HuH-7 (cell line): ENCODE data around the gene CTNNA2.

Experiments
- DNase-seq: peaks from one replicate; pipeline ENCODE4 v3.0.0; 2011; ENCODE audit warnings: low spot score

CTNNA2 gene

DNA sequence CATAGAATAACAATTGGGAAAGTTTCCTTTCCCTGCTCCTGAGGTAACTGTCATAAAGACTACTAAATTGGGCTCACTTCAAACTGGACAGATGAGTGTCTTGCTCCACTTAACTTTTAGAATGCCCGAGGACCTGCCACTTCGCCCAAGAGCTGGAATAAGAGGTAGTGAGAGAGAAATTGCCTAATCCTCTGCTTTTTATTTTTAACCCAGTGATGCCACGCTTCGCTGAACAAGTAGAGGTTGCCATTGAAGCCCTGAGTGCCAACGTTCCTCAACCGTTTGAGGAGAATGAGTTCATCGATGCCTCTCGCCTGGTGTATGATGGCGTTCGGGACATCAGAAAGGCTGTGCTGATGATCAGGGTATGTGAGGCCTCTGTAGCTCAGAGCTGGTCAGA lies 1061.1 kb downstream of the CTNNA2 start:
- DNase-seq: no peak

DNA sequence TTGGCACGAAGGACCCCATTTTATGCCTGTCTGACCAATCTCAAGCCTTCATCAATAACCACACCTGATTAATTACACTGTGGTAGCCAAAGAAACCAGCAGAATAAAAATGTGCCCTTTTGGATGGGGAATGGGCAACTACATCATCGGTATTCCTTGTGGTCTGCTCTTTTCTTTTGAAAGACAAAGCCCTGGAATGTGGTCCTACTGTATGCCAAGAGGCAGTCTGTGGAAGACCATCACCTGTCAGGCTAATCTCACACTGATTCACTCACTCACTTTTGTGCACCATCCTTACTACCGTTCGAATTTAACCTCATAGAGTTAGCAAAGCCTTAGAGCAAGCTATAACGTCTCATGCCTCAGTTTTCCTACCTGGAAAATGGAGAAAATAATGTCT lies 1066.9 kb downstream of the CTNNA2 start:
- DNase-seq: no peak

DNA sequence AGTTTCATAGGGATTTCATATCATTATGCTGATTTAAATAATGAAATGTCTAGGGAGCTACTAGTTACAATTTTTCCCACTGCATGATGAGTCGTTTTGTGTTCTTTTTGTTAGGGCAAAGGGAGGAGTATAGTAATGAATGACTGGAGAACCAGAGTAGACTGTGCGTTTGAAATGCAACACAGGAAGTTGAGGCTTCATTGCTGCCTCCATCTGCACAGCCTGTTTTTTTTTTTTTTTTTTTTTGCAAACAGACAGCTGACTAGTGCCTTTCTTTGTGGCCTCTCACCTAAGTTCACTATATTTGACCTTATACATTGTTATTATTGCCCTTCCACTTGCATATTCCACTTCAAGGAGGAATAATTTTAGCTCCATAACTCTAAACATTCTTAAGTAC lies 1078.4 kb downstream of the CTNNA2 start:
- no peak for DNase-seq

DNA sequence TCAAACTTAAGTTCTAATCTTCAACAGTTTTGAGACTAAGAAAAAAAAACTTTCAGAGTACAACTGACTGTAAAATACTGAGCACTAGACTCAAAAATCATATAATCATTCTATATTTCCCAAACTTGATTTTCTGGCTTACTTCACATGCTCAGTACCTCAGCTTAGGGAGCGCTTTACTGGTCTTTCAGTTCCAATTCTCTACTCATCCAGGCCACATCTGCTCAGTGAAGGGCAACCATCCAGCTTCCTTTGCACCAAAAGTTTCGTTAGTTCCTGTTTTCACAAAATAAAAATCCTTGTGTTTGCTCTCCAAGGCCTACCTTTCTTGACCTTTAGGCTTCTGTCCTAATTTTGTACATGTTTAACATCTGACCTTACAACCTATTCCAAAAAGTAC lies 1079.3 kb downstream of the CTNNA2 start:
- no peak for DNase-seq

DNA sequence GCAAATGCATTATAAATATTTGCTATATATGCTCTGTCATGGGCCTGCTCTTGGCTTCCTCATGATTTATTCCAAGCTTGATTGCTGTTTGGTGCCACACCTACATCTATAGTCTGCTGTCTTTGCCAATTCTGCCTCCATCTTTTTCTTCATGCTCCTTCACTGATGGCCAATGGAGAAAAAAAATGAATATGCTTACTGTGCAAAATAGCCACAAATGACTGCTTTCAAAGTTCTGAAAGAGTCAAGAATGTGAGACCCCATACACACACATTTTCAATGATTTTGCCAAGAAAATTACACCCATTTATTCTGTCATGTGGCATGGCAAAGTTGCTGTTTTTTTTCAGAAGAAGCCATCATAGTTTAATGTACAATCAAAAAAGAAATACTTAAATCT lies 1097.3 kb downstream of the CTNNA2 start:
- no peak for DNase-seq

DNA sequence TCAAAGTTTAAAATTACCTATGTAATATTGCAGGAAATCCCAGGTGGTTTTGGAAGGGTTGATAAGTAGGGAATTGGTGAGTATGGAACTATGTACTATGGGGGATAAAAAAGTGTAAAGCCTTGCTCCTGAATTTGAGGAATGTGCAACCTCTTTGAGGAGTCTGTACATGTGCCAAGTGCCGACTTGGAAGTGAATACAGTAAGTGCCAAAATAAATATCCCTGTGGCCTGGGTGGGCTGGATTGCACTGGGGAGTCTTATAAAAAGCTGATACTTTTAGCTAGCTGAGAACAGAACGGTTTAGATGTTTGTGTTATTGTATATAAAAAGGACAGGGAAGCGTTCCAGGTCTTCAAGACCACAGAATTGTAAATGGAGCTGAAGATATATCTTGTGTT lies 1108.8 kb downstream of the CTNNA2 start:
- no peak for DNase-seq

DNA sequence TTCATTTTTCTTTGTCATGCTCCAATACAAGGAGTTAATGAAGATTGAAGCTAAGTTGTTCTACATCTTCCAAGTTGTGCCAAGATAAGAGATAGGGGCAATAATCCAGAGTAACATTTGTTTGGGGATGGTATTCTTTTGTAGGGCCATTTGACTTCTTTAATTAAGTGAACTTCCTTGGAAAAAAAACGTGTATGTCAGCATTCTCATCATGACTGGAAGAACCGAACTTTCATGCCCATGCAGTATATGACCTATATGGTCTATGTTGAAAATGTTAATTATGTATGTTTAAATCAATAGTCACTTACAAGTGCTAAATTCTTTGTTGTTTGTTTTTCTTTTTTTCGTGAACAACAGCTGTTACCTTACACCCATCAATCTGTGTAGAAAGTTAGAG lies 1111.2 kb downstream of the CTNNA2 start:
- no peak for DNase-seq

DNA sequence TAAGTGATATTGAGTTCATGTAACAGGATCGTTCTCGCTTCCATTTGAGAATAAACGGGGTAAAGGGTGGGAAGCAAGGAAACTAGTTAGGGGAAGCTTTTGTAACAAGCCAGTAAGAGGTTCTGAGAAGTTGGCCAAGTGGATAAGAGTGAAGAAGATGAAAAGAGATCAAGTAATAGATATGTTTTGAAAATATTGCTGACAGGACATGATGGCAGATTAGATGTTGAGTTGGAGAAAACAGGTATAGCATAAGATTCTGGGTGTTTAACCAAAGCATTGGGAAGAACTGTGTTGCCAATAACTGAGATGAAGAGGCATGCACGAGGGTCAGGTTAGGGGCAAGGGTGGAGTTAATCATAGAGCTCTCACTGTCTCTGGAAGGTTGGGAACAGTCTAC lies 1121.7 kb downstream of the CTNNA2 start:
- DNase-seq: no peak

DNA sequence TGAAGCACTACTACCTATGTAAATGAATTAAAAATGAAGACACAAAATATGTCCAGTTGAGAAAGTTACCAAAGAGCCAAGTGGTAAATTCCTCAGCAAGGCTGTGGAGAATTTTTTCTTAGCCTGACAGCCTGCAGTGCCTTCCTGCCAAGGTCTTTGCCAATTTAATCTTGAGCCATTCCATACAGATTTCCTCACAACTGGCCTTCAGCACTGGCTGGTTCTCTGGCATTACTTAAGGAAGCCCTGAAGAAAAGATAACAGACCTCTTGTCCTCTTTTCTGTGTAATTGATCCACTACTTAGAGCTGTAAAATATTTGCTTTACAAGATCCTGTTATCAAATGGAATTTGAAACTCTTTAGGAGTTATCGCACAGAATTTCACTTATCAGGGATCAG lies 1125.9 kb downstream of the CTNNA2 start:
- DNase-seq: no peak

DNA sequence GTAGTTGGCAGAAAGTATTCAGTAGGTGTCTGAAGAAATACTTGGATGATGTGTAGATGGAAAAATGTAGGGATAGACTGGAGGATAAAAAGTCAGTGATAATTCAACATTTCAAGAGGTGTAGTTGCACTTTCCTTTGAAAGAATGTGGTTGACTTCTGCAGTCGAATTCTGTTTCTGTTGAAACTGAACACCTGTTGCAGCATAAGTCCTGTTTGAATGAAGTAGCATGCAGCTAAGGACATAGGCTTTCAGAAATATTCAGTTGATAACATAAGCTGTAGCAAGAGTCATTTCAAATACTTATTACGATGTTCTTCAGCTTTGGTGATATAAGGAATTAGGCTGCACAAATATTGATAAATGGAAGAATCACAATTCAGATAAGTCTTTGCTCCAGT lies 1129.6 kb downstream of the CTNNA2 start:
- DNase-seq: no peak

DNA sequence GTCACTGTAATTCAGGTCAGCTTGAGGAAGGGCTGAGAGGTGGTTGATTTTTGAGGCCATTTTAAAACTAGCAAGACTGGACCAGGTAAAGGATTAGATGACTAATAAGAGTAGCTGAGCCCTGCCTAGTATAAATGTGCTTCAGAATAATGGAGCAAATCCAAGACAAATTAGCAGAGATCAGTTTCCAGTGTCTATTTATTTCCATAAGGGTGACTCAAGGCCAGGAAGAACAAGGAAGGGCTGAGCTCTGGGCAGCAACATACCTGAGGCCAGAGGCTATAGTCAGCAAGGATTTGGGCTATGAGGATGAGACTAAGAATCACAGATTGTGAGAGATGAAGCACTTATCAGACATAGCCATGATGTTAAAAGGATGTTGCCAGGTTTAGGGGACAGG lies 1130.7 kb downstream of the CTNNA2 start:
- no peak for DNase-seq

DNA sequence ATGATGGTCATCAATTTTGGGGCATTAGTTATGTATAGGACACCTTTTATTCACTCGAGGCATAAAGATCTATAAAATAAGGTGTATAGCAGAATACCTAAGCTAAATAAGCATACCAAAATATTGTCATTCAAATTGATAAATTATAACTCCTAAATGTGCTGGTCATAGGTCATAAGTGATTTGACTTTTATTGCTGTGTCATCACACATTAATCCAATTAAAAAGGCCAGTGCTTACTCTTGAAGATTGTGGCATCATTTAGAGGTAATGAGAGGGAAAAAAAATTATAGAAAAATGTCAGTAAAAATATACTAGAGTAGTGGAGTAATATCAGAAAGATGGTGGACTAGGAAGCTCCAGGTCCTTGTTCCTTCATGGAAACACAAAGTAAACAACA lies 1138.6 kb downstream of the CTNNA2 start:
- no peak for DNase-seq

DNA sequence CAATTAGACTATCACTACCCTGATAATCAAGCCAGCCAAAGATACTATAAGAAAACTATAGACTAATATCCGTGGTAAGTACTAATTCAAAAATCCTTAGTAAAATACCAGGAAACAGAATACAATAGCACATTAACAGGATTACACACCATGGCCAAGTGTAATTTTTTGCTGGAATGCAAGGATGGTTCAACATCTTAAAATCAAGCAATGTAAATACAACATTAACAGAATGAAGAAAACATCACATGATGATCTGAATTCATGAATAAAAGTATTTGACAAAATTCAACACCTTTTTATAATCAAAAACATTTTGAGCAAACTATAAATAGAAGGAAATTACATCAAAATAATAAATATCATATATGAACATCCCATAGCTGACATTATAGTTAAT lies 1142.4 kb downstream of the CTNNA2 start:
- no peak for DNase-seq

DNA sequence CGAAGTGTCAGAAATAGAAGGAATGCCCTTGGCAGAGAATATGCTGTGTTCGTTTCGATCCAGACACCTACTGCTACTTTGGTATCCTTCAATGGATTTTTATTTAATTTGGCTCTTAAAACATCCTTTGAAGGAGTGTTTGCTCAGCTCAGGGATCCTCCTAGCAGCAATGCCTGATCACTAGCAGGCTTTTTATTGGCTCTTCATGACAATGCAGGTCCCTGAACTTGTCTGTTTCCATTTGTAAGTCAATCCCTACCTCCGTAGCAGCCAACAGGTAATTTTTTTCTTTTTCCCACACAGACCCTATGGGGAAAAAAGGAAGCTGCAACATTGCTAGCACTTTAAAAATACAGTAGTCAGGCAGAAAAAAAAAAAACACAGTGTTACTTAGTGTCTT lies 1157.9 kb downstream of the CTNNA2 start:
- DNase-seq: no peak

DNA sequence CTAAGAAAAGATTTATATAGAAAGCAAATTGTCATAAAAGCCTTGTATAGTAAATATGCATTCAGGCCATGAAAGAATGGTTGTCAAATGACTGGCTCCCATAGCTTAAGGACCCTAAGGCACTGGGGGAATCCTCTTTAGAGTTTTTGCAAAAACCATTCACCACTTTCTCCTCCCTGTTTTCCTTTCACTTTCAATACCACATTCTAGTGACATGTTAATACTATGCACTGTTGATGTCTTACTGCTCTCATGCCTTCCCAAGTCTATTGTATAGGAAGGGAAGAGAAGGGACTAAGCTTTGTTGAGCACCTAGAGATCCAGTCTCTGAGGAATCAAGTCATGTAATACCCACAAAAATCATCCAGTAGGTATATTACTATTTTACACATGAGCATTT lies 1174.7 kb downstream of the CTNNA2 start:
- no peak for DNase-seq

DNA sequence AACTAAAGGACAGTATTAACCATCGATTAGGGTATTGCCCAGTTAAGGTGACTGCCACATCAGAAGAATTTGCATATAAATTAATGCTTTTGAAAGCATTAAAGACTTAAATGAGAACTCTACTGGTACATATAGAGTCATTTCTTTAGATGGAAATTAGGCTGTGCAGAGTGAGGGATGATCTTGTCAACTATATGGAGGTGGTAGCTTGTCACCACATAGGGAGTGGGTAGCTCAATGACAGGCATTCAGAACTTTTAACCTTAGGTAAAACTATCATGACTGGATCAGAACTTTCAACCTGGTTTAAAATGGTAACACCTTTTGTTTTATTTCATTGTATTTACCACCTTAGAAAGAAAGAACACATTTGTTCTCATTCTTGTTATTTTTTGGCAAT lies 1176.3 kb downstream of the CTNNA2 start:
- no peak for DNase-seq
